Muscle of arm (tissue), 12 donors: Measurements from ENCODE around the gene RBM15B. TPM values are rescaled to one million over a fixed set of nuclear protein-coding genes. Genes with fewer than 3 reads are reported as not detected.

Source experiments
- DNase-seq: peaks from one replicate; pipeline ENCODE4 v3.0.0-alpha.2; 2013
- polyA plus RNA-seq, 12 donors: library from polyadenylated mRNA; unstranded; fragments of 120-200 nt; gene quantifications; one replicate each; pipeline ENCODE4 v1.2.1, GENCODE V29; 2013; ENCODE audit not compliant: insufficient read length in 12 of 12

The RBM15B gene
- polyA plus RNA-seq, 12 donors: 16.7 to 31.3 (median 21.2) TPM; not detected in 1

DNA sequence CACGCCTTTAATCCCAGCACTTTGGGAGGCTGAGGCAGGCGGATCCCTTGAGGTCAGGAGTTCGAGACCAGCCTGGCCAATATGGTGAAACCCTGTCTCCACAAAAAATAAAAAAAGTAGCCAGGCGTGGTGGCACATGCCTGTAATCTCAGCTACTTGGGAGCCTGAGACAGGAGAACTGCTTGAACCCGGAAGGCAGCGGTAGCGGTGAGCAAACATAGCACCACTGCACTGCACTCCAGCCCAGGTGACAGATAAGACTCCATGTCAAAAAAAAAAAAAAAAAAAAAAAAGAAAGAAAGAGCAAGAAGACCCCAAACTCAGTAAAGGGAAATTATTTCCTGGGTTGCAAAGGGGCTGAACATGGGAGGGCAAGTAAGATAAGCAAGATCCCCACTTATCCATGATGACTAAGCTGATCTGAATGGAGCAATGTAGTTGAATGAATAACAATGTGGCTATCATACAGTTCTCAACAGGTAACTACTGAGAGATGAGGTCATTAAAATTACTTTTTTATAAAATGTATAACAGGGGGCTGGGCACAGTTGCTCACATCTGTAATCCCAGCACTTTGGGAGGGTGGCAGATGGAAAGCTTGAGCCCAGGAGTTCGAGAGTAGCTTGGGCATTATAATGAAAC lies 46.0 kb downstream of the RBM15B start:
- no peak for DNase-seq

DNA sequence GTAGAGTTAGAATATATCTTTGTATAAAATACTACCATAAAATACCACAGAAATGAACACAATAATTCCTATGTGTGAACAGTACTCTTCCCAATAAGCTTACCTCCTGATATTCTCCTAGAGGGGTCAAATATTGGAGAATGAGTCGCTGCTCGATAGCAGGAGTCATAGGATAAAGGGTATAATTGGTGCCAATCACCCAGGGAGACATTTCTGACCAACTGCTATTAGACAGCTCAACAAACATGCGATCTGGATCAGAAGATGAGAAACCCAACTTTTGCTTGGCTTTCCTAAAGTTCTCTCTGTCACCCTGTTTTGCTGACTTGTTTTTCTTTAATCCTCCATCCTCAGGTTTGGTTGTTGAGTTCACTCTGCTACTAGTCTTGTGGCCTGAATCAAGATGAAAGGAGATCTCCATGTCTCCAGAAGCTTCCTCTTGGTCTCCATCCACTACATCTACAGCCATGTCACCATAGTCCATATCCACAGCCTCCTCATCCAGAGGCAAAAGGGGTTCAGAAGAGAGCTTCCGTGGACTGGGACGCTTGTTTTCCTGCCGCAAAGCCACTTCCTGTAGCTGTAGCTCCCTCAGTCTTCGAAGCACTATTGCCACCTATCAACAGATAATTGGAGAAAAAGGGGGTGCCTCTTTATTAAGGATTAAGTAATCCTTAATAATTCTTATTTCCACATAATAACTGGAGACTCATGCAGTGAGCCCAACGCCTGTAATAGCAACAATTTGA lies 50.4 kb downstream of the RBM15B start:
- DNase-seq: no peak

DNA sequence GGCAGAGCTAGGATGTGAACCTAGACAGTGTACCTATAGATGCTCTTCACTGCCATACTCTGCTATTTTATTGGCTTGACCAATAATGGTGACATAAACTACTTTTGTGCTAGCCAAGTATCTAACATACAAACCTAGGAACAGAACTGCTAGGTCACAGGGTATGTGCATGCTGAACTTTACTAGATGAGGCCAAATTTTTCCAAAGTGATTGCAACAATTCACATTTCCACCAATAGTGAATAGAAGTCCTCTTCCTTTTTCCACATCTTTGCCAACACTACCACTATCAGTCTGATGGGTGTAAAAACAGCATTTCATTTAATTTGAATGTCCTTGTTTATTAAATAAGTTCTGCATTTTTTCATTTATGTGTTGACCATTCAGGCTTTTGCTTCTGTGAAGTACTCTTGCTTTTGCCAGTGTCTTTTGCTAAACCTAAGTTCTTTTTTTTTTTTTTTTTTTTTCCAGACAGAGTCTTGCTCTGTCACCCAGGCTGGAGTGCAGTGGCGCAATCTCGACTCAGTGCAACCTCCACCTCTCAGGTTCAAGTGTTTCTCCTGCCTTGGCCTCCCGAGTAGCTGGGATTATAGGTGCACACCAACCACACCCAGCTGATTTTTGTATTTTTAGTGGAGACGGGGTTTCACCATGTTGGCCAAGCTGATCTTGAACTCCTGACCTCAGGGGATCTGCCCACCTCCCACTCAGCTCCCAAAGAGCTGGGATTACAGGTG lies 54.6 kb downstream of the RBM15B start:
- DNase-seq: no peak

Other genes with a start within 250 kb of the RBM15B start
- gene MANF, start 6.0 kb upstream of the RBM15B start, polyA plus RNA-seq: 10 to 100 TPM in 11 of 12 donors, not detected in 1; 48.8 to 91.5 (median 64.3) TPM
- 10 to 100 TPM in 10 of 12 donors, 1 to 10 TPM in 1, not detected in 1; 8.1 to 21.5 (median 19.0) TPM for gene DCAF1, start 108.7 kb downstream of the RBM15B start, polyA plus RNA-seq
- gene RAD54L2, start 147.4 kb downstream of the RBM15B start, polyA plus RNA-seq: 10 to 100 TPM in 5 of 12 donors, 1 to 10 TPM in 6, not detected in 1; 8.5 to 13.6 (median 9.1) TPM